Adipocyte (in vitro differentiated cells): Measurements from ENCODE around the gene ZBTB16.
A peak's percentile ranks its signal among the peaks of the same experiment; 100 is the strongest.

Source experiments
- DNase-seq: peaks from one replicate; pipeline ENCODE4 v3.0.0-alpha.2; 2015; ENCODE audit warnings: low read depth
- H3K27me3 ChIP-seq: replicated peaks from 2 replicates; pipeline ENCODE4 v1.7.0; 2013; ENCODE audit warnings: mild to moderate bottlenecking, low read length, moderate library complexity; ENCODE audit not compliant: control insufficient read depth, insufficient read depth
- H3K36me3 ChIP-seq: 2 replicates; pipeline ENCODE4 v1.7.0; 2013; ENCODE audit warnings: low read length, mild to moderate bottlenecking, moderate library complexity; ENCODE audit not compliant: control insufficient read depth, insufficient read depth, severe bottlenecking
- H3K4me1 ChIP-seq: 2 replicates; pipeline ENCODE4 v1.7.0; 2013; ENCODE audit warnings: mild to moderate bottlenecking, low read length, moderate library complexity; ENCODE audit not compliant: control insufficient read depth, insufficient read depth
- H3K4me3 ChIP-seq: 2 replicates; pipeline ENCODE4 v1.7.0; 2013; ENCODE audit warnings: mild to moderate bottlenecking, low read length, moderate library complexity
- H3K9ac ChIP-seq: 2 replicates; pipeline ENCODE4 v1.7.0; 2013; ENCODE audit warnings: mild to moderate bottlenecking, low read length, moderate library complexity
- H3K9me3 ChIP-seq: 2 replicates; pipeline ENCODE4 v1.7.0; 2013; ENCODE audit warnings: mild to moderate bottlenecking, low read length, moderate library complexity; ENCODE audit not compliant: control insufficient read depth

The ZBTB16 gene

GRCh38 chr11:114255289-114255688, 195.8 kb downstream of the ZBTB16 start:
- H3K36me3 ChIP-seq: peaks cover 64% of the 10 kb centered on the region
- no peak for DNase-seq
- peaks cover 67% of the 10 kb centered on the region for H3K4me1 ChIP-seq
- H3K4me3 ChIP-seq: no peak overlapping the region
- no peaks in the 10 kb centered on the region for H3K27me3 ChIP-seq
- H3K9me3 ChIP-seq: no peaks in the 10 kb centered on the region
- H3K9ac ChIP-seq: no peak overlapping the region

DNA sequence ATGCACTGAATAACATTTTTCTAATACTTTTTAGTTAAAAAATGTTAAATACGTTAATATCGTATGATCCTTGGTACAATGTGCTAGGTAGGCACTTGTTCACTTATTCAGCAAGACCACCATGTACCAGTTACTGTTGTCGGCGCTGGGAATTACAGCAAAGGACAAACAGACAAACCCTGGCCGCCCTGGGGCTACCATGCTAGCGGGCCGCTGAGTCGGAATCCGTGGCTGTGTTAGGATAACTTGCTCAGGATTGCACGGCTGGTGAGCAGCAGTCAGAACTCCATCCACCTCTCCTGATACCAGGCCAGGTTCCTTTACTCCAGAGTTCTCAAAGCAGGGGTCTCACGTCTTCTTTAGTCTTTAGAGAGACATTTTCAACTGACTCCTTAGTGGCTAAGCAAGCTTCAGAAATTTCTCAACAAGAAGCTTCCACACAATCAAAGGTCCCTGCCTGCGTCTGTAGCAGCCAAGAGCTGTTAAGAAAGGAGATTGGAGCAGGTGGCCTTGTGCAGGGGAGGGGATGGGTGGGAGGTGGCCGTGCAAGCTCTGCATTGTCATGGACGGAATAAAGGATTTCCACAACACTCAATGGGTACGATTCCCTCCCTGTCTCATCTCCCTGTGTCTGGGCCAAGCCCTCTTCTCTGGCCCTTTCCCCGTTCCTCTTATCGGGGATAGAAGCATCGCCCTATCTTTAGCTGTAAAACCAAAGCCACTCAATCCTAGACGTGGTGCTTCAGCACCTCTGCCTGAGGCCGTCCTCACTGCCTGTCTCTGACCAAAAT, 196.9 kb downstream of the ZBTB16 start:
- H3K4me1 ChIP-seq: peaks cover 67% of the 10 kb centered on the region

GRCh38 chr11:114256967-114257286, 197.4 kb downstream of the ZBTB16 start:
- Histone ChIP-seq H3K4me3 (peak overlapping the region; percentile 66), H3K9me3 (no peaks in the 10 kb centered on the region), H3K27me3 (no peaks in the 10 kb centered on the region), H3K36me3 (peaks cover 48% of the 10 kb centered on the region), H3K4me1 (peaks cover 68% of the 10 kb centered on the region), H3K9ac (peak overlapping the region; percentile 85)
- DNase-seq: no peak

More for the DNA sequence above, 196.9 kb downstream of the ZBTB16 start:
- no peak for DNase-seq
- H3K9me3 ChIP-seq: no peaks in the 10 kb centered on the region
- H3K27me3 ChIP-seq: no peaks in the 10 kb centered on the region
- peak overlapping the region; percentile 85 for H3K9ac ChIP-seq
- peaks cover 53% of the 10 kb centered on the region for H3K36me3 ChIP-seq
- H3K4me3 ChIP-seq: no peak overlapping the region

GRCh38 chr11:114257621-114258558, 198.4 kb downstream of the ZBTB16 start:
- H3K36me3 ChIP-seq: peaks cover 38% of the 10 kb centered on the region
- DNase-seq: peak; percentile 59
- peak overlapping the region; percentile 66 for H3K4me3 ChIP-seq
- H3K9me3 ChIP-seq: no peaks in the 10 kb centered on the region
- no peaks in the 10 kb centered on the region for H3K27me3 ChIP-seq
- peaks cover 67% of the 10 kb centered on the region for H3K4me1 ChIP-seq
- peak overlapping the region; percentile 85 for H3K9ac ChIP-seq

DNA sequence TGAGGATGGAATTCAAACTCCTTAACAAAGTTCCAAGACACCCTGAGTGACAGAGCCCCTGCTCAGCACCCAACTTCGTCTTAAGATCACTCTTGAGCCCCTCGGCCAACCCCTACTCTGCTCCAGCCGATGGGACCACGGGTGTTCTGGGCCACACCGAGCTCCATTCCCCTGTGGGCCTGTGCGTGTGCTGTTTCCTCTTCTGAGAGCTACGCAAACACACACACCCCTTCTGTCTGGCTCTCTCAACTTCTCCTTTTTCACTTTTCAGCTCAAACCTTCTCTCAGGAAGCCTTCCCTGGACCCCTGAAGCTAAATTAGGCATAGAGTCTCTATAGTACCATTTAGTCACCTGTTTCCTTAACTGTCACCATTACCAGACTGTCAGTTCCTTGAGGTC, 199.2 kb downstream of the ZBTB16 start:
- Histone ChIP-seq H3K4me1 (peaks cover 72% of the 10 kb centered on the region), H3K27me3 (no peaks in the 10 kb centered on the region), H3K9ac (peak overlapping the region; percentile 85), H3K36me3 (peaks cover 30% of the 10 kb centered on the region), H3K4me3 (peak overlapping the region; percentile 66), H3K9me3 (no peaks in the 10 kb centered on the region)
- DNase-seq: no peak

GRCh38 chr11:114259124-114259526, 199.6 kb downstream of the ZBTB16 start:
- H3K4me3 ChIP-seq: no peak overlapping the region
- H3K36me3 ChIP-seq: peaks cover 26% of the 10 kb centered on the region
- no peaks in the 10 kb centered on the region for H3K9me3 ChIP-seq
- H3K9ac ChIP-seq: peak overlapping the region; percentile 85
- peaks cover 75% of the 10 kb centered on the region for H3K4me1 ChIP-seq
- no peak for DNase-seq
- H3K27me3 ChIP-seq: no peaks in the 10 kb centered on the region

DNA sequence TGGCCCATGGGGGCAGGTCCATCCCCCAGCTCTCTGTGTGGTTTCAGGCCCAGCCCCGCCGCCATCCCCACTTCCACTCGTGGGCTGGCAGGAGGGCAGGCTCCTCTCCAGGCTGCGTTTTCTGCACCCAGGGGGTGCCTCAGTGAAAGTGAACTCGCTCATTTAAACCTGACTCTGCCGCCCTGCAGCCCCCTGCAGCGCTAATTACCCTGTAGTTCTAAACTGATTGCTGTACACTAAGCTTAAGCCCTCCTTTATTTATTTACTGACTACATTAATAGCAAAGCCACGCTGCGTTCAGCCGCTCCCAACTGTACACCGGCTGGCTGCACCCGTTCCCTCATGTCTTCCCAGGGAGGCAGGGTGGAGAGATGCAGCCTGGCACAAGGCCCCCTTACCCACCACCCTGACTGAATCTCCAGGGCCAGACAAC, 200.1 kb downstream of the ZBTB16 start:
- H3K4me3 ChIP-seq: no peak overlapping the region
- peaks cover 80% of the 10 kb centered on the region for H3K4me1 ChIP-seq
- peaks cover 22% of the 10 kb centered on the region for H3K36me3 ChIP-seq
- H3K9ac ChIP-seq: peak overlapping the region; percentile 75
- no peaks in the 10 kb centered on the region for H3K27me3 ChIP-seq
- no peak for DNase-seq
- H3K9me3 ChIP-seq: no peaks in the 10 kb centered on the region

DNA sequence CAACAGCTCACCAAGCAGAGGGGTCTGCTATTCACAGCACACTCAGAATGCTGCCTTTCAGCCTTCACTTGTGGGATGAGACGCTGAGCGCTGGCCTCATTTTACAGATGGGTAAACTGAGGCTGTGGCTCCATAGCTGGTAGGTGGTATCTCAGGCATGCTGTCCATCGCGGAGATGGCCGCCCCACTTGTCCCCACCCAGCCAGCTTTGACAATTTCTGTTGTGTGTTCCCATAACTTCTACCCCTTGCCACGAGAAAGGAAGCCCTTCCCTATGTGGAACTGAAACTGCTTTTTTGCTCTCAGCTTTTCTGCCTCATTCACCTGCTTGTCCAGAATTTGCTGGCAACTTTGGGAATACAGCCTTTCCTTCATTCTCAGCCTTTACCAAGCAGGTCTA, 200.6 kb downstream of the ZBTB16 start:
- Histone ChIP-seq H3K4me3 (no peak overlapping the region), H3K9ac (peak overlapping the region; percentile 75), H3K4me1 (peaks cover 84% of the 10 kb centered on the region), H3K9me3 (no peaks in the 10 kb centered on the region), H3K27me3 (no peaks in the 10 kb centered on the region), H3K36me3 (peaks cover 19% of the 10 kb centered on the region)
- no peak for DNase-seq

DNA sequence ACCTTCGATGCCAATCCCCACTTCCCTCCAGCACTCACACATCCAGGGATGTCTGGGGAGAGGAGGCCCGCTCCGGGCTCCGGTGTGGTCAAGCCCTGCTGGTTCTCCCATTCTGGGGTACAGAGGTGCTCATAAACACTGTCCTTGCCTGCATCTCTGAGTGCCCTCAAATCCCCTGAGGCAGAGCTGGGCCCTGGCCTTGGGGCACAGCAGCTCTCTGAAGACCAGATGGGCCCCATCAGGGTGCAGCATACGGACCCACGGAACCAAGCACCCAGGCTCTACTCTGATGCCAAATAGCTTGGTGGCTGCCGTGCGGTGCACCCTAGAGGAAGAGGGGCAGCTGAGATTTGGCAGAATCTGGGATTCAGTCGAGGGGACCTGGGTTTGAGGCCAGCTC, 201.0 kb downstream of the ZBTB16 start:
- Histone ChIP-seq H3K4me1 (peaks cover 88% of the 10 kb centered on the region), H3K9me3 (no peaks in the 10 kb centered on the region), H3K9ac (peak overlapping the region; percentile 75), H3K27me3 (no peaks in the 10 kb centered on the region), H3K4me3 (no peak overlapping the region), H3K36me3 (peaks cover 19% of the 10 kb centered on the region)
- DNase-seq: no peak

- no peak overlapping the region for H3K4me3 ChIP-seq
- H3K4me1 ChIP-seq: peaks cover 86% of the 10 kb centered on the region
- H3K9ac ChIP-seq: peak overlapping the region; percentile 46
- H3K27me3 ChIP-seq: no peaks in the 10 kb centered on the region
- peaks cover 6% of the 10 kb centered on the region for H3K36me3 ChIP-seq
- H3K9me3 ChIP-seq: no peaks in the 10 kb centered on the region
- no peak for DNase-seq
These were observed 202.3 kb downstream of the ZBTB16 start for GRCh38 chr11:114261791-114262190.
